Keratinocyte (primary cell): ENCODE results near the gene TEX53. TPM values are rescaled to one million over a fixed set of nuclear protein-coding genes. Genes with fewer than 3 reads are reported as not detected.

Experiments used
- DNase-seq: peaks from one replicate; pipeline ENCODE4 v3.0.0-alpha.2; 2011; ENCODE audit warnings: low read depth, missing footprints, low spot score
- FAIRE-seq: peaks from 2 replicates; lab custom pipeline; 2011; peaks lifted over from hg19 to GRCh38; lab: Jason Lieb, UNC
- H2AFZ ChIP-seq: 2 replicates; pipeline ENCODE4 v1.6.0; 2012; ENCODE audit warnings: low read length, control low read depth, inconsistent platforms; ENCODE audit not compliant: control insufficient read depth
- H3K27ac ChIP-seq: 2 replicates; pipeline ENCODE4 v1.5.1; 2011; ENCODE audit warnings: low read length; ENCODE audit not compliant: control insufficient read depth, insufficient read depth
- H3K27me3 ChIP-seq: 3 replicates; pipeline ENCODE4 v1.6.0; 2011; ENCODE audit warnings: low read length; ENCODE audit not compliant: control insufficient read depth, insufficient read depth; ENCODE audit errors: extremely low read depth
- H3K36me3 ChIP-seq, 2 experiments: 2 replicates in 1 of 2; 3 replicates in 1 of 2; pipeline ENCODE4 v1.5.1; 2011; ENCODE audit warnings: low read length in 2 of 2, mild to moderate bottlenecking in 1 of 2; ENCODE audit not compliant: control insufficient read depth in 2 of 2, insufficient read depth in 2 of 2; ENCODE audit errors: extremely low read depth in 1 of 2
- H3K4me1 ChIP-seq: 3 replicates; pipeline ENCODE4 v1.5.1; 2011; ENCODE audit warnings: low read length; ENCODE audit not compliant: control insufficient read depth, insufficient read depth; ENCODE audit errors: extremely low read depth
- H3K4me2 ChIP-seq: 3 replicates; pipeline ENCODE4 v1.6.0; 2011; ENCODE audit warnings: low read depth, low read length; ENCODE audit not compliant: control insufficient read depth, insufficient read depth; ENCODE audit errors: extremely low read depth
- H3K4me3 ChIP-seq, 3 experiments: fragments of 200-600 bp in 1 of 3; sonication (generic) in 1 of 3; 2 replicates in 2 of 3; 3 replicates in 1 of 3; pipeline ENCODE4 v1.5.1; 2011 to 2016; ENCODE audit warnings: low read length in 3 of 3, mild to moderate bottlenecking in 3 of 3, control low read depth in 2 of 3, inconsistent platforms in 1 of 3, low read depth in 1 of 3, mixed read lengths in 1 of 3, mixed run types in 1 of 3, moderate library complexity in 1 of 3; ENCODE audit not compliant: control insufficient read depth in 2 of 3, insufficient read depth in 2 of 3; ENCODE audit errors: extremely low read depth in 1 of 3
- H3K79me2 ChIP-seq: 2 replicates; pipeline ENCODE4 v1.6.0; 2012; ENCODE audit warnings: low read length; ENCODE audit not compliant: control insufficient read depth, insufficient read depth
- H3K9ac ChIP-seq: 3 replicates; pipeline ENCODE4 v1.6.0; 2011; ENCODE audit warnings: low read length; ENCODE audit not compliant: control insufficient read depth, insufficient read depth; ENCODE audit errors: extremely low read depth
- H3K9me1 ChIP-seq: 3 replicates; pipeline ENCODE4 v1.6.0; 2011; ENCODE audit warnings: low read length; ENCODE audit not compliant: control insufficient read depth, insufficient read depth; ENCODE audit errors: extremely low read depth
- H3K9me3 ChIP-seq: 2 replicates; pipeline ENCODE4 v1.5.1; 2012; ENCODE audit warnings: low read depth, low read length; ENCODE audit not compliant: control insufficient read depth
- H4K20me1 ChIP-seq: 3 replicates; pipeline ENCODE4 v1.6.0; 2011; ENCODE audit warnings: low read length; ENCODE audit not compliant: control insufficient read depth, insufficient read depth; ENCODE audit errors: extremely low read depth
- CTCF ChIP-seq, 3 experiments: IDR thresholded peaks in 1 of 3; conservative IDR thresholded peaks in 1 of 3; optimal IDR thresholded peaks in 1 of 3; 2 replicates in 2 of 3; 3 replicates in 1 of 3; pipeline versions ENCODE3 to v1.5.1; 2011; ENCODE audit warnings: low read length in 3 of 3, mild to moderate bottlenecking in 3 of 3, moderate library complexity in 2 of 3, control low read depth in 1 of 3, inconsistent platforms in 1 of 3; ENCODE audit not compliant: insufficient read depth in 2 of 3; ENCODE audit errors: extremely low read depth in 1 of 3
- EZH2 ChIP-seq: IDR thresholded peaks from one replicate; pipeline ENCODE4 v1.6.1; 2012; ENCODE audit warnings: inconsistent platforms, mild to moderate bottlenecking, low read length, moderate library complexity
- dilution Hi-C: fragments of 300-500 bp; cut with MboI; formaldehyde crosslinking; loops from one replicate; pipeline ENCODE4 v1.7.0; 2020; ENCODE audit warnings: low sequenced_read_pairs; ENCODE audit not compliant: extremely low pct_ligation_motif_present
- polyA plus RNA-seq, 5 experiments: library from polyadenylated mRNA; depleted of rRNA in 3 of 5; stranded (reverse) in 3 of 5; stranded (forward) in 1 of 5; unstranded in 1 of 5; fragments of >200 nt; gene quantifications; 1 replicate in 1 of 5; 2 replicates in 3 of 5; 3 replicates in 1 of 5; pipeline versions ENCODE4 v1.2.1 to v1.2.3, GENCODE V29; 2011 to 2012; ENCODE audit warnings: missing spikeins in 2 of 5, low read depth in 1 of 5, low replicate concordance in 1 of 5

The TEX53 gene
- polyA plus RNA-seq, 1 donor (not counting 4 experiments of a cell fraction or from before 2014, with no cell fraction given) = not detected

DNA sequence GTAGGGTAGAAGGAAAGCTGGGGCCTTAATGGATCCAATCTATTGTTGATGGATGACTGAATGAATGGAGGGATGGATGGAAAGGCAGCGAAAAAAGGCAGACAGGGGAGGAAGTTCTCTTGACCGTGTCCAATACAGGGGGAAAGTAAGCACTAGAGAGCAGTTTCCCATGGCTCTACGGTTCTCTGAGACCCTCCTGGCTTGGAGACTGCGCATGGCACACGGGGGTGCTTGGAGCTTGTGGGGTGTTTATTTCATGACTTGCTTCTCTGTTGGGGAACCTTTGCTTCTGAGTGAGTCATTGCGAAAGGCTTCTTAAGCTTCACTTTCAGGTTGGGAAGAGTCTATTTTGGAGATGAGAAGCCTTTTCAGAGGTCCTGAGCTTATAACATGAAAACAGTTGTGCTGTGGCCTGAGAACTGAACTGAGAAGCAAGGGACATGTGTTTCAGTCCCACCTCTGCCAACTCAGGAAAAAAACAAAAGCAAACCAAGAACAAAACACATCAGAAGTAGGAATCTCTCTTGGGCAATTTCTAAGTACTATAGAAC, 37.2 kb upstream of the TEX53 start:
- Histone ChIP-seq H2AFZ (no peak overlapping the region), H3K79me2 (no peaks in the 10 kb centered on the region), H3K9me1 (no peaks in the 10 kb centered on the region), H3K4me1 (peaks cover 48% of the 10 kb centered on the region), H3K27ac (no peak overlapping the region), H3K27me3 (no peaks in the 10 kb centered on the region), H3K4me3 (no peak overlapping the region), H4K20me1 (no peaks in the 10 kb centered on the region), H3K9ac (no peak overlapping the region), H3K9me3 (no peaks in the 10 kb centered on the region), H3K36me3 (no peaks in the 10 kb centered on the region), H3K4me2 (no peak overlapping the region)
- DNase-seq (no peak), FAIRE-seq (no peak)
- TF ChIP-seq CTCF (optimal IDR thresholded peaks at IDR 0.05 in 1 of 3, IDR thresholded peaks at IDR 0.05 in 1 of 3, conservative IDR thresholded peaks at IDR 0.05 in 1 of 3; ENCODE audit: extremely low read depth in 1 of 3, insufficient read depth in 2 of 3, low read length in 3 of 3) (no peak), EZH2 (no peak)
- dilution Hi-C loops = loop anchor here (25.0 kb wide), 1 partner anchor 318 kb away; no protein-coding TSS in a partner anchor

- DNase-seq (no peak), FAIRE-seq (peak; percentile 89)
- Histone ChIP-seq H3K79me2 (no peaks in the 10 kb centered on the region), H3K9me3 (no peaks in the 10 kb centered on the region), H3K4me2 (peak overlapping the region; percentile 39), H3K9ac (no peak overlapping the region), H3K4me1 (peaks cover 48% of the 10 kb centered on the region), H2AFZ (no peak overlapping the region), H3K36me3 (no peaks in the 10 kb centered on the region), H4K20me1 (no peaks in the 10 kb centered on the region), H3K27ac (no peak overlapping the region), H3K4me3 (no peak overlapping the region), H3K9me1 (no peaks in the 10 kb centered on the region), H3K27me3 (no peaks in the 10 kb centered on the region)
- no peak for TF ChIP-seq CTCF (optimal IDR thresholded peaks at IDR 0.05 in 1 of 3, IDR thresholded peaks at IDR 0.05 in 1 of 3, conservative IDR thresholded peaks at IDR 0.05 in 1 of 3; ENCODE audit: extremely low read depth in 1 of 3, insufficient read depth in 2 of 3, low read length in 3 of 3)
- TF ChIP-seq EZH2 = no peak
- dilution Hi-C loops = loop anchor here (25.0 kb wide), 1 partner anchor 318 kb away; no protein-coding TSS in a partner anchor
Observed at GRCh38 chr9:114694146-114694545, 36.5 kb upstream of the TEX53 start.
